NOMO-1 treated with dmso at 0.1 percent for 144 hours (cell line): ENCODE data around the gene MFSD12.

ENCODE experiments used
- DNase-seq: peaks from one replicate; lab custom pipeline; 2025; ENCODE audit not compliant: unreplicated experiment; lab: John Stamatoyannopoulos, UW

Gene MFSD12

GRCh38 chr19:3524078-3524842 is 33.1 kb downstream of the MFSD12 start:
- no peak for DNase-seq

- DNase-seq, result no peak
Measured at GRCh38 chr19:3523361-3524077, 33.9 kb downstream of the MFSD12 start.

GRCh38 chr19:3522421-3523360 is 34.7 kb downstream of the MFSD12 start:
- no peak for DNase-seq

- no peak for DNase-seq
Measured at GRCh38 chr19:3521104-3521445, 36.3 kb downstream of the MFSD12 start.

- DNase-seq, result no peak
Measured at GRCh38 chr19:3520166-3521103, 37.0 kb downstream of the MFSD12 start.

- DNase-seq, result no peak
Measured at GRCh38 chr19:3519126-3519525, 38.3 kb downstream of the MFSD12 start.

GRCh38 chr19:3518659-3519058 is 38.7 kb downstream of the MFSD12 start:
- DNase-seq, result no peak

- no peak for DNase-seq
Measured at GRCh38 chr19:3518255-3518654, 39.1 kb downstream of the MFSD12 start.

GRCh38 chr19:3517638-3518037 is 39.7 kb downstream of the MFSD12 start:
- DNase-seq, result no peak

GRCh38 chr19:3516675-3517207 is 40.6 kb downstream of the MFSD12 start:
- DNase-seq, result no peak

- no peak for DNase-seq
Measured at GRCh38 chr19:3515891-3516422, 41.4 kb downstream of the MFSD12 start.

- DNase-seq, result no peak
Measured at GRCh38 chr19:3514930-3515329, 42.5 kb downstream of the MFSD12 start.

- DNase-seq, result no peak
Measured at GRCh38 chr19:3513229-3514140, 43.9 kb downstream of the MFSD12 start.

- DNase-seq, result no peak
Measured at GRCh38 chr19:3512562-3513228, 44.7 kb downstream of the MFSD12 start.

GRCh38 chr19:3511506-3512251 is 45.7 kb downstream of the MFSD12 start:
- DNase-seq, result no peak

- no peak for DNase-seq
Measured at GRCh38 chr19:3510727-3511126, 46.7 kb downstream of the MFSD12 start.

- no peak for DNase-seq
Measured at GRCh38 chr19:3509566-3509989, 47.8 kb downstream of the MFSD12 start.
